Astrocyte (in vitro differentiated cells and primary cell): ENCODE data around the gene FAM131A.

Source experiments
- CTCF ChIP-seq: IDR thresholded peaks from 2 replicates; pipeline ENCODE4 v1.5.1; 2011; ENCODE audit warnings: low read depth, mild to moderate bottlenecking, inconsistent platforms, low read length, moderate library complexity; ENCODE audit not compliant: insufficient read depth
- EZH2 ChIP-seq: IDR thresholded peaks from 2 replicates; pipeline ENCODE4 v1.6.1; 2012; ENCODE audit warnings: mild to moderate bottlenecking, low read length, inconsistent platforms; ENCODE audit not compliant: insufficient read depth

GRCh38 chr3:184359610-184360009 is 22.2 kb downstream of the FAM131A start:
- TF ChIP-seq EZH2 (no peak), CTCF (no peak)
